Astrocyte of the hippocampus (primary cell): ENCODE data around the gene VPS11.
A peak's percentile ranks its signal among the peaks of the same experiment; 100 is the strongest.

ENCODE experiments used
- DNase-seq: peaks from one replicate; pipeline ENCODE4 v3.0.0; 2011; ENCODE audit warnings: low read depth, low spot score

VPS11 gene

DNA sequence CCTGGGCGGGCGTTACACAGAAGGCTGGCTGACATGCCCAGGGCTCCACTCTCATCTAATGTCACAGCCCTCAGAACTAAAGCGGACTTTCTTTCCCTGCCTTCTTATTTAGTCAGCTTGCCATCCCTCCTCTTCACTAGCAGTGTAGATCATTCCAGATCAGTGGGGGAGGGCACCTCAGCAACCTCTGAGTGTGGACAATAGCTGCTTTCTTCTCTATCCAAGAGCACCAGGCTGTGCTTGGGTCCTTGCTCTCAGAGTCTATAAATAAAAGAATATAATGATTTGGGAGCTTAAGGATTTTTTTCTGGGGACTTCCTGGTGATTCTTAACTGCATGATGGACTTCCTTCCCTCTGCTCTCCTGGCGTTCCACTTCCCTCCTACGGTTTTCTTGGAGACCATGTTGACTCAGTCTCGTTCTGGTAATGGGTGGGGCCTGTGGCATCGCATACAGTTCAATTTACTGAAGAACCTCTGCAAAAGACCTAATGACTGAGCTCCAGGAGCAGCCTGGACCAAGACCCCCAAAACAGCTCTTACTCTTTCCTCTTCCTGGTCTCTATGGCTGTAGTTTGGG is 14.2 kb downstream of the VPS11 start:
- no peak for DNase-seq

DNA sequence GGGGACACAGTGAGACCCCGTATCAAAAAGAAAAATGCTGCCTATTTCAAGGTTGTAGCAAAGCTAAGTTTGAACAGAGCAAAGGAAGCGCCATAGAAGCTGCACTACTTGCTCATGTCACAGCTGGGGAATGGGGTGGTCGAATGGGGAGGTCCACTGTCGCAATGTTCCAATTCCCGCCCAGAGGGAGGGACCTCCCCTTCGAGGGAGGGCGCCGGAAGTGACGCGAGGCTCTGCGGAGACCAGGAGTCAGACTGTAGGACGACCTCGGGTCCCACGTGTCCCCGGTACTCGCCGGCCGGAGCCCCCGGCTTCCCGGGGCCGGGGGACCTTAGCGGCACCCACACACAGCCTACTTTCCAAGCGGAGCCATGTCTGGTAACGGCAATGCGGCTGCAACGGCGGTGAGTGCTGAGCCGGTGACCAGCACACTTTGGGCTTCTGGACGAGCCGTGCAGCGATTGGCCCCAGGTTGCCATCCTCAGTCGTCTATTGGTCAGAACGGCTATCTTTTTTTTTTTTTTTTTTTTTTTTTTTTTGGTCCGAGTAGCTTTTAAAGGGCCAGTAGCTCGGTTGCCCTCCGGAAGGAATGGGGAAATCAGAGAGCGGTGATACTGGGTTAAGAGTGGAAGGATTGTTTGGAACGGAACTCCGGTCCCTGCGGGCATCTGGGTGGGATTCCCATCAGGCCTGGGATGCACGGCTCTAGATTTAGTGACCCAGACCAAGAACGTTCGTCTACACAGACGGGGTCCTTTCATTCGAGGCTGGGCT is 17.2 kb downstream of the VPS11 start, which contains the start of gene HMBS:
TSS of gene HMBS (plus strand) at position 219 of the 774 bp plus-strand sequence. CDS start at position 372, 153 bp downstream.
- peak; percentile 96 for DNase-seq

DNA sequence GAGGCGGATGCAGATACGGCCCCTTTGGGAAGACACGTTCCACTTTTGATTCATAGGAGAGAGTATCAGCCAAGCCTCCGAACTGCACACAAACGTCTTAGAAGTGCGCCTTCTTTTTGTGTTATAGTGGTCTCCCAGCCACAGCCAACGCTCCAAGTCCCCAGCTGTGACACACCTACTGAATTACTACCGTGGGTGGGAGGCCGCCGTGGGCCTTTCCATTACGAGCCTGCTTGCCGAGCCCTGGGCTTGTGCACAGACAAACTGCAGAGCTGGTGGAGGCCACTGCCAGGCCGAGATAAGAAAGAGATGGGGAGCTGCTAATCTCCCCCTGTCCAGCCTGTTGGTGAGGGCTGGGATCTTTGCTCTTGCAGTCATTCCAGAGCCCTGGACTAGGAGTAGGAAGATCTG is 17.8 kb downstream of the VPS11 start:
- no peak for DNase-seq

DNA sequence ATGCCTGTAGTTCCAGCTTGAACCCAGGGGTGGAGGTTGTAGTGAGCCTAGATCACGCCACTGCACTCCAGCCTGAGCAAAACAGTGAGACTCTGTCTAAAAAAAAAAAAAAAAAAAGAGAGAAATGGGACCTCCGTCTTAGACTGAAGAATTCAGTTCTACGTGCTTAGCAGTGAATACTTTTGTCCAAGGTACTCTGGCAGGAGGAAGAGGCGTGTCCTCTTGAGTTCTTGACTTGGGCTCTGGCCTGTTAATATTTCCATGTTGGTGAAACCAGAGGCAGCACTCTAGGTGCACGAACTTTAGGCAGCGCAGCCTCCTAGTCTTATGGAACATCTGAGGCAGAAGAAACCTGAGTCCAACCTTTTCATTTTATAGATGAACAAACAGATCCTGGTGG is 19.5 kb downstream of the VPS11 start:
- no peak for DNase-seq

DNA sequence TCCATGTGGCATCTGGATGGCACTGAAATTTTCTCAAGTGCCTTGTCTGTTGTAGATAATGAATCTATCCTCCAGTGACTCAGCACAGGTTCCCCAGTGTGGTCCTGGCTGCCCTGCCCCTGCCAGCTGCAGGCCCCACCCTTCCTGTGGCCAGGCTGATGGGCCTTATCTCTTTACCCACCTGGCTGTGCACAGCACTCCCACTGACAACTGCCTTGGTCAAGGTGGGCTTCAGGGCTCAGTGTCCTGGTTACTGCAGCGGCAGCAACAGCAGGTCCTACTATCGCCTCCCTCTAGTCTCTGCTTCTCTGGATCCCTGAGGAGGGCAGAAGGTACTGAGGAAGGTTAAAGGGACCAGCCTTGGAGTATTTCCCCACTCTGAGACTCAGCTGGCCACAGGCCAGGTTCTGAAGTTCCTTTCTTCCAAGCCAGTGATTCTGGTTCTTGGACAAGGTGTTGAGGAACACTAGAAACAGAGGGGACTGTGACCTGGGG is 20.2 kb downstream of the VPS11 start:
- no peak for DNase-seq

DNA sequence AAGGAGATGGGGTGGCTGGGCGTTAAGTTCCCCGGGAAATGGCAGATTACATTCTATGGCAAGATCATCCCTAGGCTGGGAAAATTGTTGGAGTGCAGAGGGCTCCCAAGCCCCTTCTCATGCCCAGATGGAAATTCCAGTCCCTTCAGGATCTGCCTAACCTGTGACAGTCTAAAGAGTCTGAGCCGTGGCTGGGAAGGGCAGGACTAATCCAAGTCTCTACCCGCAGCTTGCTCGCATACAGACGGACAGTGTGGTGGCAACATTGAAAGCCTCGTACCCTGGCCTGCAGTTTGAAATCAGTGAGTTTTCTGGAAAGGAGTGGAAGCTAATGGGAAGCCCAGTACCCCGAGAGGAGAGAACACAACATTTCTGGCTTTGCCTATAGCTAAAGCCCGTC is 20.8 kb downstream of the VPS11 start:
- no peak for DNase-seq

DNA sequence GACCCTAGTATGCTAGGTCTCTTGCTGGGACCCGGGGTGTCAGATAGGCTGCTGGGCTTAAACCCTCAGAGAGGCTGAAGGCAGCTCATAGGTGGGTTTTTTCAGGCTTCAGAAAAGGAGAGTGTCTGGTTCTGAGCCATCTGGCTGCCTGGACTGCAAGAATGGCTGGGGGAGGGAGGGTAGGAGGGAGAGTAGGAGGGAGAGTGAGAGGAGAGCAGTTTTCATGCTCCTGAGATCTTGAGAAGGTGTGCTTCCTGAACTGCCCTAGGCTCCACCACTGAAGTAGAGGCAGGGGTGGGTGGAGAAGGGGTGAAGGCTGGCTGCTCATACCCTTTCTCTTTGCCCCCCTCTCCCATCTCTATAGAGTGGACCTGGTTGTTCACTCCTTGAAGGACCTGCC is 21.7 kb downstream of the VPS11 start:
- no peak for DNase-seq

DNA sequence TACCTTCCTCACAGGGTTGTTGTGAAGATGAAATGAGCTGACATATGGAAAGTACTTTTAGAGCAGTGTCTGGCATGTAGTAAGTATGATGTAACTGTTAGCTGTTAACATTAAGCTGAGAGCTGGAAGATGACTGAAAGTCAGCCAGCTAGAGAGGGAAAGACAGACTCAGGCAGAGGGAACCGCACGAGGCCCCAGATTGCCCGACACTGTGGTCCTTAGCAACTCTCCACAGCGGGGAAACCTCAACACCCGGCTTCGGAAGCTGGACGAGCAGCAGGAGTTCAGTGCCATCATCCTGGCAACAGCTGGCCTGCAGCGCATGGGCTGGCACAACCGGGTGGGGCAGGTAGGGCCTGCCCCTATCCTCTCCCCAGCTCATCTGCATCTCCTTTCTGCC is 23.6 kb downstream of the VPS11 start:
- DNase-seq: no peak

DNA sequence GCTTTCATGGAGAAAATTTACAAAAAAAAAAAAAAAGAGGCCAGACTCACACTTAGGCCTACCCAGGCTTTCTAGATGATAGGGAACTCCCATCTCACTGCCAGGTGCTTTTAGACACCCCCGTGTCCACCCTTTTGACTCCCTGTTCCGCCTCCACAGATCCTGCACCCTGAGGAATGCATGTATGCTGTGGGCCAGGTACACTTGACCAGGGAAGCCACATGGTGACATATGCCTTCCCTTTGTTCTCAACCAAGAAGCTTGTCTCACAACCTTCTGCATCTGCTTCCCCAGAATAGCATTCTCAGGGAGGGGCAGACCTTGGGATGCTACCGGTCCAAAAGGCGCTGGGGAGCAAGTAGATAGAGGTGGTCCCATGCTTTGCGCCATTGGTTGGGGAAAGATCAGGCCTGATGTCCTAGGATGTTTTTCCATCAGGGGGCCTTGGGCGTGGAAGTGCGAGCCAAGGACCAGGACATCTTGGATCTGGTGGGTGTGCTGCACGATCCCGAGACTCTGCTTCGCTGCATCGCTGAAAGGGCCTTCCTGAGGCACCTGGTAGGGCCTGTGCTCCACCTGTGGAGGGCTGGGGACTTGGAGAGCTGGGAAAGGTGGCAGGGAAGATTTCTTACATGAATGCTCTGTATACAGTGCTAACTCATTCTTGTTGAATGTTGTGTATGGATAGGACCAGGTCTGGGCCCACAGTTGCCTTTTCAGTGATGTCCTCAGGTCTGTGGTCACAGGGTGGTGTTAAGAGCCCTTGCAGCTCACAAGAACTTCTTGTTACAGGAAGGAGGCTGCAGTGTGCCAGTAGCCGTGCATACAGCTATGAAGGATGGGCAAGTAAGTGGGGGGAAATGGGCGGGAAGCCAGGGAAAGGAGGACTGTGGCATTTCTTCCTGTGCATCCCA is 24.6 kb downstream of the VPS11 start:
- DNase-seq: peak; percentile 9

DNA sequence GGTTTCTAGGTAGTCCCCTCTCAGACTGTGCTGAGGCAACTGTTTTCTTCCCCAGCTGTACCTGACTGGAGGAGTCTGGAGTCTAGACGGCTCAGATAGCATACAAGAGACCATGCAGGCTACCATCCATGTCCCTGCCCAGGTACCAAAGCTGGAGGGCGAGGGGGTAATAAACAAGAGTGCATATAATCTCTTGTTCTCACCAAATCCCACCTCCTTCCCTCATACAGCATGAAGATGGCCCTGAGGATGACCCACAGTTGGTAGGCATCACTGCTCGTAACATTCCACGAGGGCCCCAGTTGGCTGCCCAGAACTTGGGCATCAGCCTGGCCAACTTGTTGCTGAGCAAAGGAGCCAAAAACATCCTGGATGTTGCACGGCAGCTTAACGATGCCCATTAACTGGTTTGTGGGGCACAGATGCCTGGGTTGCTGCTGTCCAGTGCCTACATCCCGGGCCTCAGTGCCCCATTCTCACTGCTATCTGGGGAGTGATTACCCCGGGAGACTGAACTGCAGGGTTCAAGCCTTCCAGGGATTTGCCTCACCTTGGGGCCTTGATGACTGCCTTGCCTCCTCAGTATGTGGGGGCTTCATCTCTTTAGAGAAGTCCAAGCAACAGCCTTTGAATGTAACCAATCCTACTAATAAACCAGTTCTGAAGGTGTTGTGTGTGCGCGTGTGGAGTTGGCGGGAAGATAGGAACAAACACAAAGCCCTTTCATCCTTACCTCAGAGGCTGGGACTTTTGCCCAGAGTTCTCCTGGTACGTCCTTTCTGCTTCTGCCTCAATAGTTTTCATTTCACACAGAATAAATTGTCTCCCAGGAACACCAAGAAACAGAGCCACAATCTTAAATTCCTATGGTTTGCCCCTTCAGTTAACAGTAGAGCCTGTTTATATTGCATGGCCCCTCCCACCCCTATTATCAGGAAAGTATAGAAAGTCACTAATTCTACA is 25.5 kb downstream of the VPS11 start:
- DNase-seq: peak; percentile 91

DNA sequence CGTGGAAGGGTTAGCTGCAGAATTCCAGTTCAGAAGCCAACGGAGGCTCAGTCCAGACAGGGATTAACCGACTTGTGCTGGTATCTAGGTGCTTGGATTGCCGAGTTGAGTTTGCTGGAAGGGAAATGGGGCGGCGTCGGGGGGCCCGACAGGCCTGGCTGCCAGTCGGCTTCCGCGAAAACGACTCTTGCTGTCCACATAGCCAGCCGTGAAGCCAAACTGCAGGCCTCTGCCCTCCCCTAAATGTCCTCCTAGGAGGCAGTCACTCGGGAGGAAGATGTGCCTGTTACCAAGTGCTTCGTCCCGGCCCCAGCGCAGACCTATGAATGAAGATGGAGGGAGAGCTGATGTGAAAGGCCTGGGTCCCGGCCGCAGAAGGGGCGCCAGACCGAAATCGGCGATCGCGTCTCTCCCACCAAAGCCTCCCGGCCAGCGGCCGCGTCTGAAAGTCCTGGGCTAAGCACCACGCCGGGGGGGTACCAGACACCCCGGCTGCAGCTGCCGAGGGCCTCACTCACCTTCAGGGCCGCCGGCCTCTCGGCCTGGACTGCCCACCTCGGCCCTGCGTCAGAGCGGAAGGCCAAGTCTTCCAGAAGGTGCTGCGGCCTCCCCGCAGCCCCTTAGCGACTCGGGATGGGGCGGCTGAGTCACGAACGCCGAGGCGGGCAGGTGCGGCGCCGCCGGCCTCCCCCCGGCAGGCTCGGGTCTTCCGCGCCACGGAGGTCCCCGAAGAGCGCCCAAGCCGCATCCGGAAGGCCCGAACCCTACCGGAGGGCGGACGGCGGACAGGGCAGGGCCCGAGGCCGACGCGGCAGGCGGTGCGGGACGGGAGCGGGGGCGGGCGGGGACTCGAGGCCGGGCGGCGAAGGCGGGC is 26.6 kb downstream of the VPS11 start:
- peak; percentile 69 for DNase-seq

DNA sequence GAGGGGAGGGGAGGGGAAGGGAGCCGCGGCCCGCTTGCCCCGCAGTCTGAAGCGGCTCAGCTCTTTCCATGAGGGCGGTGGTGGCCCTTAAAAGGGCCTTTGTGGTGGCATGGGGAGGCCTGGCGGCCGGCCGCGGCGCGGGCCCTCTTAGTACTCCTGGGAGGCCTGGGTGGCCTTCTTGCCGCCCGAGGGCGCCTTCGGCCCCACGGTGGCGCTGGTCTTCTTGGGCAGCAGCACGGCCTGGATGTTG is 27.1 kb downstream of the VPS11 start:
- DNase-seq: peak; percentile 94

DNA sequence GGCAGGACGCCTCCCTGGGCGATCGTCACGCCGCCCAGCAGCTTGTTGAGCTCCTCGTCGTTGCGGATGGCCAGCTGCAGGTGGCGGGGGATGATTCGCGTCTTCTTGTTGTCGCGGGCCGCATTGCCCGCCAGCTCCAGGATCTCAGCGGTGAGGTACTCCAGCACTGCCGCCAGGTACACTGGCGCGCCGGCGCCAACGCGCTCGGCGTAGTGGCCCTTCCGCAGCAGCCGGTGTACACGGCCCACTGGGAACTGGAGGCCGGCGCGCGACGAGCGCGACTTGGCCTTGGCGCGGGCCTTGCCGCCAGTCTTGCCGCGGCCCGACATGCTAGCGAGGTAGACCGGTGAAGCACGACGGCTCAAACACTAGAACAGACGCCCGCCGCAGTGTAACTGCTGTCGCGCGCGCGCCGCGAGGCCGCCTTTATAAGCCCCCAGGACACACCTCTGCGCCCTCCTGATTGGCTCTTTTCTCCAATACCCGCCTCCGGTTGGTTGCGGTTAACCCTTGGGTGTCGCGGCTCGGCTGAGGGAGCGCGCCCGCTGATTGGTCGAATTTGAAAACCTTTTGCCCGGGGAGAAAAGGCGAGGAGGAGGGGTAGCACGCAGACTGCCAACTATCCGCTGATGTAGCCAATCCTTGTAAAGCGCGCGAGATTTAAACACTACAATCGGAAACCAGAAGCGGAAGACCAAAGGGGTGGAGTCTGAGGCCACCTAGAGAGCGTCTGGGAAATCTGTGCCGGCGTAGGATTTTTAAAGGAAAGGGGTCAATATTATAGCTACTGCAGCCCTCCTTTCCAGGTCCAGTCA is 27.7 kb downstream of the VPS11 start:
- peak; percentile 100 for DNase-seq

DNA sequence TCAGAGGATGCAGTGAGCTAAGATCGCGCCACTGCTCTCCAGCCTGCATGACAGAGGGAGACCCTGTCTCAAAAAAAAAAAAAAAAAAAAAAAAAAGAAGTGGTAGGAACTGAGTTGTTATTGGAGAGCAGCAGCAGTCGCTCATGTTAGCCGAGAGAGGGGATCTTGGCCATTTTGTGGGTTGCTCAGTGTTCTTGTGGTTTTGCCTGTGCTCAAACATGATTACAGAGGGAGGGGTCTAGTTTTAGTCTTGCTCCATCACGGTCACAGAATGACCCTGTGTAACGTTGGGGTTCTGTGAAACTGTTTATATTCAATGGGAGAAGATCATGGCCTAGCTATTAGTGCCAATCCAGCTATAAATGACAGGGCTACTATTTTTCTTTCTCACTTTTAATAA is 32.1 kb downstream of the VPS11 start:
- no peak for DNase-seq

DNA sequence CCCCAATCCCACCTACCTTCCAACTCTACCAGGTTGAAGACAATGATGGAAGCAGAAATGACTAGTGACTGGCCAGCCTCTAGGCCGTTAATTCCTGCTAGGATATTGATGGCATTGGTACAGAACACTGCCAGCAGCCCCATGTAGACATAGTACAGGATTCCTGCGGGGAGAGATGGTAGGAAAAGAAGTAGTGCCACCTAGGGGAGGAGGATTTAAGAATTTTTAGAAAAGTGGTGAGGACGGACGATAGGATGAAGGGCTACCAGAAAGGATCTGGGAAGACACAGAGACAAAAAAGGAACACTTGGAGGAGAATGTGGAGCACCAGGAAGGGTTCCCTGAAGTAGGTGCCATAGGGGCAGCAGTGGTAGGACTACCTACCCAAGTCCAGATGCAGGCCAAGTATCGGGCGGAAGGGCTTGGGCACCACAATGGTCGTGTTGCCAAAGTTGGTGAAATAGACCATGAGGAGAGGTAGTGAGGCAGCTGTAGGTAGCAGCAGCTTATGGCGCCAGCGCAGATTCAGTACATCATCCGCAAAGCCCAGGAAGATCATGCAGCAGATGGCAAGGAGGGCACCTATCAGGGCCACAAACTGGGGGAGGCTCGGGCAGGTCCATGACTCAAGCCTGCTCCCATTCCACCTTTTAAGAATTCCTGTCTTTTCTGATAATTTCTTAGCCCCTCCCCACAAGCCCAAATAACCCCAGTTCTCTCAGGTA is 32.8 kb downstream of the VPS11 start:
- DNase-seq: peak; percentile 55

DNA sequence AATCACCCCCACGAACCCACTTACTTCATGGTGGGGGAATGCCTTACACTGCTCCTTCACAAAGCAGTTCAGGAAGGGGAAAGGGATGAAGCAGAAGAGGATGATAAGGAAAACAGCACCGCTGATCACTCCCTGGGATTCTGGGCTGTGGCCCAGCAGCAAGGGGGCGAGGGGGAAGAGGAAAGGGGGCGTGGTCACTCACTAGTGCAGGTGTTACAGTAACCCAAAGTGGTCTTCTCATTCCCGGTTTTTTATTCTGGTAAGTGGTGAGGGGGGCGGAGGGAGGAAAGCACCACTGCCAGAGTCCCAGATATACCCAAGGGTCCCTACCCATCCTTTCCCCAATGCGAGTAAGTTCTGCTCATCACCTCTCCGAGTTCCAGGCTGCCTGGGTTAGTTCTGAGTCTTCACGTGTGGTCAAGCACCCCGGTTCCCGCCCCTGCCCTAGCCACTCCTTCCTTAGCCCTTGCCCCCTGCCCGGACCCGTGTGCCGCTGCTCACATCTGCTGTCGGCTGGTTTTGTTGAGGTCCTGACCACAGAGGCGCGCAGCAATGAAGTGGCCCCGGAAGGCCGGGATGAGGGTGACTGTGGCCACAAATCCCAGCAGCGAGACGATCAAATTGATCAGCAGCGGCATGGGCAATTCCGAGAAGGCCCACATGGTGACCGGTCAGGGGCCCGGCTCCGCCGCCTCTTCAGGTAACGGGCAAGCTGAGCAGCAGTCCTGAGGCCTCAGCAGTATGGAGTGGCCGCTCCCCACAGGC is 33.6 kb downstream of the VPS11 start:
- no peak for DNase-seq

DNA sequence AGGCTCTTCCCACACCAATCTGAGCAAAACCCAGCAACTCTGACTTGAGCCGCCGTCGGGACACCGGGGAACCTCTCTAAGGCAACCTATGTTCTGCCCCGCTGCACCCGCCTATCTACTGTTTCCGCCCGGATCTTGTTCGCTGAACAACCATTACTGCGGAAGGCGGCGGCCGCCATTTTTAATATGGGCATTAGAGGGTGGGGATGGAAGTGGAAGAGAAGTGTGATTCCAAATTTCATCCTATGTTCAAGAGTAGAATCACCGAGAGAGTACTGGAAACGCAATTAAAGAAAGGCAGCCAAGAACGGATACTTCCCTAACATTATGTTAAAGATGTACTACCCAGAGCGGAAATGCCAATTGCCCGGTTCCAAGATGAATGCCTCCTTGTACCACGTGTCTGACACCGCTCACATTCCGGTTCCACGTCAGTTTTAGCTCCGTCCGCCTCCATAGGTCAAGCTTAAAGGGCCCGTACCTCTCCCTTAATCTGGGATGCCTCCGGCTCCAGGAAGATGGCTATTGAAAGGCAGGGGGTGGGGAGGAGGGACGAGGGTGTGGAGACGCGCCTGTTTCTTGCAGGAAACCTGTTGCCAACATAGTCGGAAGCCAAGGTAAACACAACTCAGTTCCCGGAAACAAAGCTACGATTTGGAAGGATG is 34.3 kb downstream of the VPS11 start, which contains the start of gene DPAGT1:
TSS of gene DPAGT1 (minus strand) at position 95 of the 665 bp plus-strand sequence. CDS start 198 bp downstream, outside the sequence.
- peak; percentile 97 for DNase-seq
